ENCODE results near the gene SNAI3. TPM values are rescaled to one million over a fixed set of nuclear protein-coding genes. Genes with fewer than 3 reads are reported as not detected.

The SNAI3 gene
- total RNA-seq, 1 donor from 2014 or later = 7.0 TPM

DNA sequence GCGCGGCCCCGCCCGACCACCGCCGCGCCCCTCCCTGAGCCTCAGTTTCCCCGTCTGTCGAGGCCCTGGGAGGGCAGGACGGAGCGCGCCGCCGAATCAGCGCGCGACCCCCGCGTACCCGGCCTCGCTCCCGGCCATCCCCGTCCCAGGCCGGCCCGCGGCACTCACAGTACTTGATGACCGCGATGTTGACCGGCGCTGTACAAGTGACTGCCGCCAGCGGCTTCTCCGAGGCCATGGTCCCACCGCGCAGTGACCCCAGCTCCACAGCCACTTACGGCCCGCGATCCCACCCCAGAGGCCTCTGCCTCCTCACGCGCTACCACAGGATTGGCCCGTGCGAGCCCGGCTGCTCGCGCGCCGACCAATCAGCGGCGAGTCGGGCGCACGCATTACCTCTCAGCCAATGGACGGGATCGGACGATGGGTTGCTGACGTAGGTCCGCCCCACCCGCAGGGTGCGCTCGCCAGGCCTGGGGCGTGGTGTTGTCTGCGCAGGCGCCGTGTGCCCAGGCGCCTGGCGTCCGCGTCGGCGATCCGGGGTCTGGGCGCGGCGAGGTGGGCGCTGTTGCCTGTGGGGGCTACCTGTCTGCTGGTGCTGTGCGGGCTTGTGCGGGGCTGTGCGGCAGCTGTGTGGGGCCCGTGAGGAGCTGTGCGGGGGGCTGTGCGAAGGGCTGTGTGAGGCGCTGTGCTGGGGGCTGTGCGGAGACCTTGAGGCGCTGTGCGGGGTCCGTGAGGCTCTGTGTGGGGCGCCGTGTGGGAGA, 23.3 kb downstream of the SNAI3 start, which contains the start of gene MVD:
Gene MVD (minus strand): TSS at position 249 of the 764 bp plus-strand sequence. CDS start 11 bp downstream, at position 238.
- Histone ChIP-seq H3K36me3 (no peaks in the 10 kb centered on the region), H3K27ac (peak within 1 kb of the TSS; percentile 85), H3K9me3 (no peaks in the 10 kb centered on the region), H3K4me3 (peak within 1 kb of the TSS; percentile 78), H3K4me1 (peaks cover 17% of the 10 kb centered on the region), H3K27me3 (no peaks in the 10 kb centered on the region)
- peak; percentile 98 for DNase-seq
- peak; percentile 99 for ATAC-seq
- TF ChIP-seq, protein P1, sequence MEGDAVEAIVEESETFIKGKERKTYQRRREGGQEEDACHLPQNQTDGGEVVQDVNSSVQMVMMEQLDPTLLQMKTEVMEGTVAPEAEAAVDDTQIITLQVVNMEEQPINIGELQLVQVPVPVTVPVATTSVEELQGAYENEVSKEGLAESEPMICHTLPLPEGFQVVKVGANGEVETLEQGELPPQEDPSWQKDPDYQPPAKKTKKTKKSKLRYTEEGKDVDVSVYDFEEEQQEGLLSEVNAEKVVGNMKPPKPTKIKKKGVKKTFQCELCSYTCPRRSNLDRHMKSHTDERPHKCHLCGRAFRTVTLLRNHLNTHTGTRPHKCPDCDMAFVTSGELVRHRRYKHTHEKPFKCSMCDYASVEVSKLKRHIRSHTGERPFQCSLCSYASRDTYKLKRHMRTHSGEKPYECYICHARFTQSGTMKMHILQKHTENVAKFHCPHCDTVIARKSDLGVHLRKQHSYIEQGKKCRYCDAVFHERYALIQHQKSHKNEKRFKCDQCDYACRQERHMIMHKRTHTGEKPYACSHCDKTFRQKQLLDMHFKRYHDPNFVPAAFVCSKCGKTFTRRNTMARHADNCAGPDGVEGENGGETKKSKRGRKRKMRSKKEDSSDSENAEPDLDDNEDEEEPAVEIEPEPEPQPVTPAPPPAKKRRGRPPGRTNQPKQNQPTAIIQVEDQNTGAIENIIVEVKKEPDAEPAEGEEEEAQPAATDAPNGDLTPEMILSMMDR (IDR thresholded peaks at IDR 0.05) = no peak
- intact Hi-C loops (cut with DNase I) = no loop called here

DNA sequence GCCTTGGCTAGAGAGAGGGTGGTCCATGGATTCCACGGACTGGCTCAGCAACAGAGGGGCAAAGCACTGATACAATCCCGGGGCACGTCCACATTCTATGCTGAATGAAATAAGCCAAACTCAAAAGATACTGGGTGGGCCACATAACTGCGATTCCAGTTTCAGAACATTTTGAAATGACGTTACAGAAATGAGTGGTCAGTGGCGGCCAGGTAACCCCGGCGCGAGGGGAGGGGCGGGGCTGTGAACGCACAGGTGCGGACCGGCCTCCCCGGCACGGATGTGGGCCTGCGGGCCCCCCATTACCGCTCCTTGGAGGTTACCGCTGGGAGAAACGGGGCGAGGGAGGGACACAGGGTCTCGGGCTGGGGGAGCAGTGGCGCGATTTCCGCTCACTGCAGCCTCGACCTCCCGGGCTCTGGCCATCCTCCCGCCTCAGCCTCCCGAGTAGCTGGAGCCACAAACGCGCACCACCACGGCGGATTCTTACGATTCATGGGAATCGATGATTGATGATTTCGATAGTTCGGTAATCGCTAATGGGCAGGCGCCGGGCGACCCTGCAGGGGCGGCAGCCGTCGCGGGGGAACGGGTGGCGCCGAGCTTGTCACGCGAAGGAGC, 24.0 kb downstream of the SNAI3 start:
- peaks cover 17% of the 10 kb centered on the region for H3K4me1 ChIP-seq
- intact Hi-C loops (cut with DNase I) = no loop called here
- TF ChIP-seq, protein P1 (IDR thresholded peaks at IDR 0.05) = no peak
- H3K4me3 ChIP-seq = peak overlapping the region; percentile 78
- peaks cover 7% of the 10 kb centered on the region for H3K36me3 ChIP-seq
- H3K9me3 ChIP-seq = no peaks in the 10 kb centered on the region
- no peaks in the 10 kb centered on the region for H3K27me3 ChIP-seq
- ATAC-seq = no peak
- peak; percentile 68 for DNase-seq
- H3K27ac ChIP-seq = peak overlapping the region; percentile 85

DNA sequence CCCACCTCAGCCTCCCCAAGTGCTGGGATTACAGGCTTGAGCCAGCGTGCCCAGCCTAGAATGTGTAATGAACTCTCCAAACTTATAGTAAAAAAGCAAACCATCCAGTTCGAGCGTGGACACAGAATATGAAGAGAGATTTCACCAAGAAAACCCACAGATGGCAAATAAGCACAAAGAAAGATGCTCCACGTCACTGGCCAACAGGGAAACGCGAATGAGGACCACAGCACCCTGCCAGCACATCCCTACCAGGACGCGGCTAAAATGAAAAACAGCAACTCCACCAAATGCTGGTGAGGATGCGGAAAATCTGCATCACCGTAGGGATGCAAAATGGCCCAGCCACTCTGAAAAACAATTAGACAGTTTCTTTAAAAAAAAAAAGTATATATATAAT, 24.8 kb downstream of the SNAI3 start:
- H3K4me3 ChIP-seq = peak overlapping the region; percentile 78
- DNase-seq (no peak), ATAC-seq (no peak)
- H3K9me3 ChIP-seq = no peaks in the 10 kb centered on the region
- H3K4me1 ChIP-seq = peaks cover 17% of the 10 kb centered on the region
- TF ChIP-seq, protein P1 (IDR thresholded peaks at IDR 0.05) = no peak
- intact Hi-C loops (cut with DNase I) = no loop called here
- no peaks in the 10 kb centered on the region for H3K27me3 ChIP-seq
- peaks cover 13% of the 10 kb centered on the region for H3K36me3 ChIP-seq
- no peak overlapping the region for H3K27ac ChIP-seq

DNA sequence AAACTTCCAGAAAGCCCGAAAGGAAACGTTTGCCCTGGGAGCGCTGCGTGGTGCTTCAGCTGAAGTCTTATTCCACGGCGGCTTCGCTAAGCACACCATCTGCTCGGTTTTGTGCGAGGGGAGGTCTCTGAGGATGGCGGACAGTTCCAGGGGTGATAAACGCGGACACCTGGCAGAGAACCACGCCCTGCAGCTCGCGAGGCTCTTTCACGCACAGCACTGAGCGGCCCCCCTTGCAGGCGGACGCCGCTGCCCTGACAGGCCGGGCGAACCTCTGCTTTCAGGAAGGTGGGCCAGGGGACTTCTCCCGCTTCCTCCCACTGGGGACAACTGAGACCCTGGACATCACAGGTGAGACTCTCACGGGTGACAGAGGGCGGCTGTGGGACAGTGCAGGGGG, 27.1 kb downstream of the SNAI3 start:
- H3K27ac ChIP-seq = no peak overlapping the region
- ATAC-seq = no peak
- no peak for DNase-seq
- H3K36me3 ChIP-seq = peaks cover 34% of the 10 kb centered on the region
- TF ChIP-seq, protein P1 (IDR thresholded peaks at IDR 0.05) = no peak
- H3K4me1 ChIP-seq = peaks cover 13% of the 10 kb centered on the region
- no peaks in the 10 kb centered on the region for H3K27me3 ChIP-seq
- H3K4me3 ChIP-seq = no peak overlapping the region
- H3K9me3 ChIP-seq = no peaks in the 10 kb centered on the region
- intact Hi-C loops (cut with DNase I) = no loop called here

DNA sequence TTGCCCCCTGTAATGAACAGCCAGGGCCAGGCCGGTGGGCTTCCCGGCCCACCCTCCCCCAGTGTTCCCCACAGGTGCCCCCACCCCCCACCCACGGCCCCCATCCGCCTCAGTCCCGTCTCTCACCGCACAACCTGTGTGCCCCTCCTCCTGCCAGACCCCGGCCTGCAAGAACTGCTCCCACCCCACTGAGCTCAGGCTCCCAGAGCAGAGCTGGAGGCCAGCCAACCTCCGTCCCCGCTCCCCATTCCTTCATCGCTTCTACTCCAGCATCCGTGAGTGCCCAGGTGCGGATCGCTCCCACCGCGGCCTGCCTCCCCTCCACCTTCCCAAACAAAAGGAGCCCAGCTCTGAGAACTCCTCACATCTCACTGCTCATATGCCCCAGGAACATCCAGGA, 27.6 kb downstream of the SNAI3 start:
- no peak overlapping the region for H3K27ac ChIP-seq
- H3K4me3 ChIP-seq = no peak overlapping the region
- H3K27me3 ChIP-seq = no peaks in the 10 kb centered on the region
- peaks cover 13% of the 10 kb centered on the region for H3K4me1 ChIP-seq
- H3K36me3 ChIP-seq = peaks cover 34% of the 10 kb centered on the region
- no peak for ATAC-seq
- H3K9me3 ChIP-seq = no peaks in the 10 kb centered on the region
- peak; percentile 60 for DNase-seq
- TF ChIP-seq, protein P1 (IDR thresholded peaks at IDR 0.05) = no peak
- intact Hi-C loops (cut with DNase I) = no loop called here

All from upper lobe of right lung (tissue), 1 donor.